ENCODE data around the gene SARDH.

SARDH gene

DNA sequence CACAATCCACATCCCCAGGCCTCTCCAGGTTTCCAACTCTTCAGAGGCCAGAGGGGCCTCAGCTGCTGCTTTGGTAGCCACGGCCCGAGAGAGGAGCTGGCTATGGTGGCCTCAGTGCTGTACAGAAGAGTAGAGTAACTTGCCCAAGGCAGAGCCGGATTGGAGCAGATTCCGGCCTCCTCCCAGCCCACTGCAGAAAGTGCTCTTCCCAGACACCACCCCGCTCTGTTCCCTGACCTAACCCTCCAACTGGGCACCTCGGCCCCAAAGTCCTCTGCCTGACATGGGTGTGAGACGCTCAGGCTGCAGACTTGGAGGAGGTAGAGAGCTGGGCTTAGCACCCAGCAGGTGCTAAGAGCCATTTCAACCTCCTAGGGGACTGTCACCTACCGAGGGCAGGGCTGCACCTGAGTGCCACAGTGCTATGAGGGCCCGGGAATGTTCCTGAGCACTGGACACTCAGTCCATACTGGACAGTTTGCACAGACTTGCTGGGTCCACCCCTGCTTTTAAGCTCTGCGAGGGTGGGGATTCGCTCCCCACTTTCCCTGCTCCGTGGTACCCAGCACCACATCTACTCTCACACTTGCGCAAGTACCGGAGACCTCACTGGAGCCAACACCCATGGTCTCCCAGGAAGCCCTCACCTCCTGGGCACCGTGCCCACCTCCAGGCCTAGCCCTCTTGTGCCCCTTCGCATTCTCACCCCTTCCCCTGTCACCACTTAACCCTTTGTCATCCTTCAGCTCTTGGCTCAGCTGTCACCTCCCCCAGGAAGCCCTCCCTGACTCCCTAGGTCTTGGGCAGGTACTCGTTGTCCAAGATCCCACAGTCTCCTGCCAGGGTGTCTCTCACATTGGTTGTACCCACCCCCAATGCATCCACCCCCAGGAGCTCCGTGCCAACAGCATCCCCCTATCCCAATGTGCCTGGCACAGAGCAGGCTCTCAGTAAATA is 52.2 kb downstream of the SARDH start:
- H3K36me3 ChIP-seq (ENCODE audit: control insufficient read depth in 2 of 2, insufficient read depth in 1 of 2, low read length in 2 of 2), result no peaks in the 10 kb centered on the region
- no peak overlapping the region for H3K27ac ChIP-seq (ENCODE audit: extremely low read depth, low read depth, low read length)
- H3K4me1 ChIP-seq (ENCODE audit: control insufficient read depth, insufficient read depth, low read length), result no peaks in the 10 kb centered on the region
- ChIA-PET POLR2A (no interaction called here), CTCF (interaction anchor here (0.6 to 0.7 kb wide), 2 partner anchors 53 to 92 kb away, joined by 3 read pairs; no protein-coding TSS in a partner anchor)
- no peaks in the 10 kb centered on the region for H3K9me3 ChIP-seq (ENCODE audit: control insufficient read depth, insufficient read depth, low read depth, low read length)
- TF ChIP-seq, protein P1, sequence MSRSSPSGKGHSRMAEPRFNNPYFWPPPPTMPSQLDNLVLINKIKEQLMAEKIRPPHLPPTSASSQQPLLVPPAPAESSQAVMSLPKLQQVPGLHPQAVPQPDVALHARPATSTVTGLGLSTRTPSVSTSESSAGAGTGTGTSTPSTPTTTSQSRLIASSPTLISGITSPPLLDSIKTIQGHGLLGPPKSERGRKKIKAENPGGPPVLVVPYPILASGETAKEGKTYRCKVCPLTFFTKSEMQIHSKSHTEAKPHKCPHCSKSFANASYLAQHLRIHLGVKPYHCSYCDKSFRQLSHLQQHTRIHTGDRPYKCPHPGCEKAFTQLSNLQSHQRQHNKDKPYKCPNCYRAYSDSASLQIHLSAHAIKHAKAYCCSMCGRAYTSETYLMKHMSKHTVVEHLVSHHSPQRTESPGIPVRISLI (tag by site-specific recombination; IDR thresholded peaks at IDR 0.05), result no peak
- TF ChIP-seq ZNF558 (tag by site-specific recombination; IDR thresholded peaks at IDR 0.05), result no peak
- TF ChIP-seq, protein P2, sequence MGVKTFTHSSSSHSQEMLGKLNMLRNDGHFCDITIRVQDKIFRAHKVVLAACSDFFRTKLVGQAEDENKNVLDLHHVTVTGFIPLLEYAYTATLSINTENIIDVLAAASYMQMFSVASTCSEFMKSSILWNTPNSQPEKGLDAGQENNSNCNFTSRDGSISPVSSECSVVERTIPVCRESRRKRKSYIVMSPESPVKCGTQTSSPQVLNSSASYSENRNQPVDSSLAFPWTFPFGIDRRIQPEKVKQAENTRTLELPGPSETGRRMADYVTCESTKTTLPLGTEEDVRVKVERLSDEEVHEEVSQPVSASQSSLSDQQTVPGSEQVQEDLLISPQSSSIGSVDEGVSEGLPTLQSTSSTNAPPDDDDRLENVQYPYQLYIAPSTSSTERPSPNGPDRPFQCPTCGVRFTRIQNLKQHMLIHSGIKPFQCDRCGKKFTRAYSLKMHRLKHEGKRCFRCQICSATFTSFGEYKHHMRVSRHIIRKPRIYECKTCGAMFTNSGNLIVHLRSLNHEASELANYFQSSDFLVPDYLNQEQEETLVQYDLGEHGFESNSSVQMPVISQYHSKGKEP (tag by site-specific recombination; IDR thresholded peaks at IDR 0.05), result no peak
- TF ChIP-seq ZNF416 (tag by site-specific recombination; IDR thresholded peaks at IDR 0.05), result no peak
- TF ChIP-seq, protein P3, sequence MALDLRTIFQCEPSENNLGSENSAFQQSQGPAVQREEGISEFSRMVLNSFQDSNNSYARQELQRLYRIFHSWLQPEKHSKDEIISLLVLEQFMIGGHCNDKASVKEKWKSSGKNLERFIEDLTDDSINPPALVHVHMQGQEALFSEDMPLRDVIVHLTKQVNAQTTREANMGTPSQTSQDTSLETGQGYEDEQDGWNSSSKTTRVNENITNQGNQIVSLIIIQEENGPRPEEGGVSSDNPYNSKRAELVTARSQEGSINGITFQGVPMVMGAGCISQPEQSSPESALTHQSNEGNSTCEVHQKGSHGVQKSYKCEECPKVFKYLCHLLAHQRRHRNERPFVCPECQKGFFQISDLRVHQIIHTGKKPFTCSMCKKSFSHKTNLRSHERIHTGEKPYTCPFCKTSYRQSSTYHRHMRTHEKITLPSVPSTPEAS (tag by site-specific recombination; IDR thresholded peaks at IDR 0.05), result no peak
- no peak for TF ChIP-seq ZNF202 (tag by site-specific recombination; IDR thresholded peaks at IDR 0.05; ENCODE audit: borderline replicate concordance)
- TF ChIP-seq ZNF624 (tag by site-specific recombination; IDR thresholded peaks at IDR 0.05), result no peak
- TF ChIP-seq, protein P4, sequence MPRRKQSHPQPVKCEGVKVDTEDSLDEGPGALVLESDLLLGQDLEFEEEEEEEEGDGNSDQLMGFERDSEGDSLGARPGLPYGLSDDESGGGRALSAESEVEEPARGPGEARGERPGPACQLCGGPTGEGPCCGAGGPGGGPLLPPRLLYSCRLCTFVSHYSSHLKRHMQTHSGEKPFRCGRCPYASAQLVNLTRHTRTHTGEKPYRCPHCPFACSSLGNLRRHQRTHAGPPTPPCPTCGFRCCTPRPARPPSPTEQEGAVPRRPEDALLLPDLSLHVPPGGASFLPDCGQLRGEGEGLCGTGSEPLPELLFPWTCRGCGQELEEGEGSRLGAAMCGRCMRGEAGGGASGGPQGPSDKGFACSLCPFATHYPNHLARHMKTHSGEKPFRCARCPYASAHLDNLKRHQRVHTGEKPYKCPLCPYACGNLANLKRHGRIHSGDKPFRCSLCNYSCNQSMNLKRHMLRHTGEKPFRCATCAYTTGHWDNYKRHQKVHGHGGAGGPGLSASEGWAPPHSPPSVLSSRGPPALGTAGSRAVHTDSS (tag by site-specific recombination; IDR thresholded peaks at IDR 0.05), result no peak
- TF ChIP-seq, protein P5, sequence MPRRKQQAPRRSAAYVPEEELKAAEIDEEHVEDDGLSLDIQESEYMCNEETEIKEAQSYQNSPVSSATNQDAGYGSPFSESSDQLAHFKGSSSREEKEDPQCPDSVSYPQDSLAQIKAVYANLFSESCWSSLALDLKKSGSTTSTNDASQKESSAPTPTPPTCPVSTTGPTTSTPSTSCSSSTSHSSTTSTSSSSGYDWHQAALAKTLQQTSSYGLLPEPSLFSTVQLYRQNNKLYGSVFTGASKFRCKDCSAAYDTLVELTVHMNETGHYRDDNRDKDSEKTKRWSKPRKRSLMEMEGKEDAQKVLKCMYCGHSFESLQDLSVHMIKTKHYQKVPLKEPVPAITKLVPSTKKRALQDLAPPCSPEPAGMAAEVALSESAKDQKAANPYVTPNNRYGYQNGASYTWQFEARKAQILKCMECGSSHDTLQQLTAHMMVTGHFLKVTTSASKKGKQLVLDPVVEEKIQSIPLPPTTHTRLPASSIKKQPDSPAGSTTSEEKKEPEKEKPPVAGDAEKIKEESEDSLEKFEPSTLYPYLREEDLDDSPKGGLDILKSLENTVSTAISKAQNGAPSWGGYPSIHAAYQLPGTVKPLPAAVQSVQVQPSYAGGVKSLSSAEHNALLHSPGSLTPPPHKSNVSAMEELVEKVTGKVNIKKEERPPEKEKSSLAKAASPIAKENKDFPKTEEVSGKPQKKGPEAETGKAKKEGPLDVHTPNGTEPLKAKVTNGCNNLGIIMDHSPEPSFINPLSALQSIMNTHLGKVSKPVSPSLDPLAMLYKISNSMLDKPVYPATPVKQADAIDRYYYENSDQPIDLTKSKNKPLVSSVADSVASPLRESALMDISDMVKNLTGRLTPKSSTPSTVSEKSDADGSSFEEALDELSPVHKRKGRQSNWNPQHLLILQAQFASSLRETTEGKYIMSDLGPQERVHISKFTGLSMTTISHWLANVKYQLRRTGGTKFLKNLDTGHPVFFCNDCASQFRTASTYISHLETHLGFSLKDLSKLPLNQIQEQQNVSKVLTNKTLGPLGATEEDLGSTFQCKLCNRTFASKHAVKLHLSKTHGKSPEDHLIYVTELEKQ (tag by site-specific recombination; IDR thresholded peaks at IDR 0.05; ENCODE audit: borderline replicate concordance), result no peak
- no peak overlapping the region for H3K4me3 ChIP-seq (ENCODE audit: low read depth, low read length)

DNA sequence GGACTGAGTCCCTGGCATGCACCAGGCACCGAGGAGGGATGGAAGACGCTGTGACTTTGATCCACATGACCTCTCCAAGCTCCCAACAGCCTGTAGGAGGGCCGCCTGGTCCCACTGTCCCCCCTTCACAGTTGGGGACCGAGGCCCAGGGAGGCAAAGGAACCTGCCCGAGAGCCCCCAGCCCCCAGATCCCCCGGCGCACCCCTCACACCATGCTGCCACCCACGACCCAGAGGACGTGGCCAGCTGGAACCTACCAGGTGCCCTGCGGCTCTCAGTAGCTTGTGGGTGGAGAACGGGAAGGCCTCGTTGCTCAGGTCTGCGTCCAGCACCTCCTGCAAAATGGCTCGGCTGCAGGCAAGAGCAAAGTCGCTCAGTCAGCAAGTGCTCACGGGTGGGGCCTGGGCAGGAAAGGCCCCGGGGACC is 53.2 kb downstream of the SARDH start:
- no peak overlapping the region for H3K27ac ChIP-seq (ENCODE audit: extremely low read depth, low read depth, low read length)
- H3K9me3 ChIP-seq (ENCODE audit: control insufficient read depth, insufficient read depth, low read depth, low read length), result no peaks in the 10 kb centered on the region
- H3K4me1 ChIP-seq (ENCODE audit: control insufficient read depth, insufficient read depth, low read length), result no peaks in the 10 kb centered on the region
- CTCF ChIA-PET, result no interaction called here
- H3K36me3 ChIP-seq (ENCODE audit: control insufficient read depth in 2 of 2, insufficient read depth in 1 of 2, low read length in 2 of 2), result no peaks in the 10 kb centered on the region
- no peak overlapping the region for H3K4me3 ChIP-seq (ENCODE audit: low read depth, low read length)
- TF ChIP-seq ZNF544 (tag by site-specific recombination; IDR thresholded peaks at IDR 0.05) (no peak), ZNF292 (tag by site-specific recombination; IDR thresholded peaks at IDR 0.05; ENCODE audit: borderline replicate concordance, low read depth) (no peak), GFI1B (tag by site-specific recombination; IDR thresholded peaks at IDR 0.05) (no peak), ZNF623 (tag by site-specific recombination; IDR thresholded peaks at IDR 0.05) (no peak), ZNF350 (tag by site-specific recombination; IDR thresholded peaks at IDR 0.05) (no peak)
- POLR2A ChIA-PET, result no interaction called here

Data from HEK293 (cell line).